Measurements from ENCODE around the gene FCRL5.

GRCh38 chr1:157515141-157515540 lies 37.2 kb downstream of the FCRL5 start:
- TF ChIP-seq EZH2 (IDR thresholded peaks at IDR 0.05; ENCODE audit: borderline replicate concordance, low read depth, low read length, severe bottlenecking) (no peak), CTCF (IDR thresholded peaks at IDR 0.05; ENCODE audit: extremely low read depth in 1 of 2, insufficient read depth in 1 of 2, low read depth in 1 of 2, low read length in 2 of 2) (no peak), JUN (IDR thresholded peaks at IDR 0.05; ENCODE audit: borderline replicate concordance, insufficient read depth, insufficient read length, low read depth) (no peak), MAX (IDR thresholded peaks at IDR 0.05; ENCODE audit: insufficient read depth, insufficient read length) (no peak), MYC (IDR thresholded peaks at IDR 0.05; ENCODE audit: low read depth, low read length) (no peak), FOS (IDR thresholded peaks at IDR 0.05; ENCODE audit: borderline replicate concordance, insufficient read depth, low read length) (no peak), GATA2 (IDR thresholded peaks at IDR 0.05; ENCODE audit: insufficient read depth, insufficient read length, low read depth, low read length) (no peak), POLR2A (IDR thresholded peaks at IDR 0.05; ENCODE audit: low read depth, low read length) (no peak), POLR2AphosphoS5 (IDR thresholded peaks at IDR 0.05; ENCODE audit: insufficient read depth, low read depth, low read length) (no peak)
